Measurements from ENCODE around the gene DCUN1D2.

DCUN1D2 gene

GRCh38 chr13:113464476-113464875 is 26.0 kb downstream of the DCUN1D2 start:
- H3K36me3 ChIP-seq: peaks cover 51% of the 10 kb centered on the region
- H3K9me3 ChIP-seq: no peaks in the 10 kb centered on the region
- no peaks in the 10 kb centered on the region for H3K4me1 ChIP-seq
- no peaks in the 10 kb centered on the region for H3K27me3 ChIP-seq
- H3K4me3 ChIP-seq (ENCODE audit: low read depth, low read length): no peak overlapping the region
- DNase-seq: no peak
- TF ChIP-seq CTCF (IDR thresholded peaks at IDR 0.05; ENCODE audit: low read depth, low read length): no peak

GRCh38 chr13:113461022-113461751 is 29.3 kb downstream of the DCUN1D2 start:
- Histone ChIP-seq H3K27me3 (no peaks in the 10 kb centered on the region), H3K4me3 (ENCODE audit: low read depth, low read length) (no peak overlapping the region), H3K4me1 (peaks cover 10% of the 10 kb centered on the region), H3K9me3 (no peaks in the 10 kb centered on the region), H3K36me3 (peaks cover 66% of the 10 kb centered on the region)
- DNase-seq: no peak
- TF ChIP-seq CTCF (IDR thresholded peaks at IDR 0.05; ENCODE audit: low read depth, low read length): no peak

- Histone ChIP-seq H3K4me3 (ENCODE audit: low read depth, low read length) (no peak overlapping the region), H3K27me3 (no peaks in the 10 kb centered on the region), H3K4me1 (peaks cover 10% of the 10 kb centered on the region), H3K9me3 (no peaks in the 10 kb centered on the region), H3K36me3 (peaks cover 67% of the 10 kb centered on the region)
- TF ChIP-seq CTCF (IDR thresholded peaks at IDR 0.05; ENCODE audit: low read depth, low read length): no peak
- DNase-seq: no peak
These were observed 29.9 kb downstream of the DCUN1D2 start for GRCh38 chr13:113460599-113460998.

GRCh38 chr13:113460064-113460555 is 30.4 kb downstream of the DCUN1D2 start:
- Histone ChIP-seq H3K36me3 (peaks cover 72% of the 10 kb centered on the region), H3K27me3 (no peaks in the 10 kb centered on the region), H3K4me3 (ENCODE audit: low read depth, low read length) (no peak overlapping the region), H3K4me1 (peaks cover 10% of the 10 kb centered on the region), H3K9me3 (no peaks in the 10 kb centered on the region)
- DNase-seq: no peak
- TF ChIP-seq CTCF (IDR thresholded peaks at IDR 0.05; ENCODE audit: low read depth, low read length): no peak

- H3K36me3 ChIP-seq: peaks cover 80% of the 10 kb centered on the region
These were observed 32.1 kb downstream of the DCUN1D2 start for GRCh38 chr13:113458253-113459065.

More at GRCh38 chr13:113458253-113459065, 32.1 kb downstream of the DCUN1D2 start:
- H3K27me3 ChIP-seq: no peaks in the 10 kb centered on the region
- peak; percentile 80 for TF ChIP-seq CTCF (IDR thresholded peaks at IDR 0.05; ENCODE audit: low read depth, low read length)
- H3K4me1 ChIP-seq: peaks cover 14% of the 10 kb centered on the region
- H3K4me3 ChIP-seq (ENCODE audit: low read depth, low read length): no peak overlapping the region
- peak; percentile 83 for DNase-seq
- no peaks in the 10 kb centered on the region for H3K9me3 ChIP-seq

Measured in BE2C (cell line).